ENCODE data around the gene ATP5MC2.

The ATP5MC2 gene

GRCh38 chr12:53714004-53714403, 38.1 kb upstream of the ATP5MC2 start:
- H3K27me3 ChIP-seq (ENCODE audit: insufficient read depth, low read depth, severe bottlenecking) = no peaks in the 10 kb centered on the region
- no peak for DNase-seq
- no peak overlapping the region for H3K4me3 ChIP-seq (ENCODE audit: low read depth, low read length)
- no peaks in the 10 kb centered on the region for H3K9me3 ChIP-seq (ENCODE audit: severe bottlenecking)
- TF ChIP-seq, protein P1, sequence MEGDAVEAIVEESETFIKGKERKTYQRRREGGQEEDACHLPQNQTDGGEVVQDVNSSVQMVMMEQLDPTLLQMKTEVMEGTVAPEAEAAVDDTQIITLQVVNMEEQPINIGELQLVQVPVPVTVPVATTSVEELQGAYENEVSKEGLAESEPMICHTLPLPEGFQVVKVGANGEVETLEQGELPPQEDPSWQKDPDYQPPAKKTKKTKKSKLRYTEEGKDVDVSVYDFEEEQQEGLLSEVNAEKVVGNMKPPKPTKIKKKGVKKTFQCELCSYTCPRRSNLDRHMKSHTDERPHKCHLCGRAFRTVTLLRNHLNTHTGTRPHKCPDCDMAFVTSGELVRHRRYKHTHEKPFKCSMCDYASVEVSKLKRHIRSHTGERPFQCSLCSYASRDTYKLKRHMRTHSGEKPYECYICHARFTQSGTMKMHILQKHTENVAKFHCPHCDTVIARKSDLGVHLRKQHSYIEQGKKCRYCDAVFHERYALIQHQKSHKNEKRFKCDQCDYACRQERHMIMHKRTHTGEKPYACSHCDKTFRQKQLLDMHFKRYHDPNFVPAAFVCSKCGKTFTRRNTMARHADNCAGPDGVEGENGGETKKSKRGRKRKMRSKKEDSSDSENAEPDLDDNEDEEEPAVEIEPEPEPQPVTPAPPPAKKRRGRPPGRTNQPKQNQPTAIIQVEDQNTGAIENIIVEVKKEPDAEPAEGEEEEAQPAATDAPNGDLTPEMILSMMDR (IDR thresholded peaks at IDR 0.05; ENCODE audit: low read depth, low read length) = no peak
- H3K36me3 ChIP-seq = no peaks in the 10 kb centered on the region; the same call in 1 of the 2 replicates
- no peak overlapping the region for H3K27ac ChIP-seq

- Histone ChIP-seq H3K27ac (no peak overlapping the region), H3K36me3 (no peaks in the 10 kb centered on the region; the same call in 1 of the 2 replicates), H3K4me3 (ENCODE audit: low read depth, low read length) (no peak overlapping the region), H3K27me3 (ENCODE audit: insufficient read depth, low read depth, severe bottlenecking) (no peaks in the 10 kb centered on the region), H3K9me3 (ENCODE audit: severe bottlenecking) (no peaks in the 10 kb centered on the region)
- DNase-seq = no peak
- TF ChIP-seq, protein P1 (IDR thresholded peaks at IDR 0.05; ENCODE audit: low read depth, low read length) = no peak
Observed at GRCh38 chr12:53713516-53713915, 37.6 kb upstream of the ATP5MC2 start.

DNA sequence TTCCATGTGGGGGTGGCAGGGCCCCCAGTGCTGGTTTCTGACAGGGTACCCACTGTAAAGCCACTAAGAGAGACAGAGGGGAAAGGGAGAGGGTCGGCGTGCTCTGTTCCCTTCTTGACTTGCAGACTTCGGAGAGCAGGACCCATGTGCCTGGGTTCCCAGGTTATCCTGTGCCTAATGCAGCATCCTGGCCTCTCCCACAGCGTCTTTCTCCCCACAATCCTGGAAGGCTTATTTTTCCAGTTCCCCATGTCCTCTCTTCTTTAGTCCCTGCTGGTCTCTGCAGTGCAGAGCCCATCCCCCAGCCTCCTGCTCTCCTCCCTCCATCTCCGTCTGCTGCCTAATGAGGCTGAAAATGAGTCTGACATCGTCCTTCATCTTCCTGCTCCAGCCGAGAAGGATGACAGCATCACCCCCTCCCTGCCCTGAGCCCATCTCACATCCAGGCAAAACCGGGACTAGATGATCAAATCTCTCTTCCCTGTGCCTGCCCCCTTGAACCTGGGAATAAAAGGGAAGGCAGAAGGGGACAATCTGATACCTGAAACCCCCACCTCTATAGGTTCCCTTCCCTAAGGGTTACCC, 36.3 kb upstream of the ATP5MC2 start:
- TF ChIP-seq, protein P1 (IDR thresholded peaks at IDR 0.05; ENCODE audit: low read depth, low read length) = no peak
- H3K27me3 ChIP-seq (ENCODE audit: insufficient read depth, low read depth, severe bottlenecking) = no peaks in the 10 kb centered on the region
- no peaks in the 10 kb centered on the region for H3K9me3 ChIP-seq (ENCODE audit: severe bottlenecking)
- DNase-seq = peak; percentile 19
- no peaks in the 10 kb centered on the region; the same call in 1 of the 2 replicates for H3K36me3 ChIP-seq
- H3K4me3 ChIP-seq (ENCODE audit: low read depth, low read length) = no peak overlapping the region
- no peak overlapping the region for H3K27ac ChIP-seq

DNA sequence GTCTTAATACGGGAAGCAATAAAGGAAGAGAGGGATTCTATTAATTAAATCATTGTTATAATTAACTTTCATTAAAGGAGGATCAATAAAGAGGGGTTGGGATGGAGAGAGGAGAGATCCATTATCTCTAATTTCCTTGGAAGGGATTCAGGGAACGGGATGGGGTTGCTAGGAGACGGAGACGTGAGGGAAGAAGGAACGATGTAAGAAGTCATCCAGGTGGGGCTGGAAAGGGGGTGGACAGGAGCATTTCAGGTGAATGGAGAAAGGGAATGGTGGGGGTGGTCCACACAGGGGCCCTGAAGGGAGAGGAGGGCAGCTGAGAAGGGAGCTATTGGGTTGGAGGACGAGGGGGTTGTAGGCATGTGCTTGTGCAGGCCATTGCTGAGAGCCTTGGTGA, 34.2 kb upstream of the ATP5MC2 start:
- H3K27me3 ChIP-seq (ENCODE audit: insufficient read depth, low read depth, severe bottlenecking) = no peaks in the 10 kb centered on the region
- H3K4me3 ChIP-seq (ENCODE audit: low read depth, low read length) = no peak overlapping the region
- H3K27ac ChIP-seq = no peak overlapping the region
- TF ChIP-seq, protein P1 (IDR thresholded peaks at IDR 0.05; ENCODE audit: low read depth, low read length) = no peak
- DNase-seq = no peak
- H3K9me3 ChIP-seq (ENCODE audit: severe bottlenecking) = no peaks in the 10 kb centered on the region
- no peaks in the 10 kb centered on the region for H3K36me3 ChIP-seq

DNA sequence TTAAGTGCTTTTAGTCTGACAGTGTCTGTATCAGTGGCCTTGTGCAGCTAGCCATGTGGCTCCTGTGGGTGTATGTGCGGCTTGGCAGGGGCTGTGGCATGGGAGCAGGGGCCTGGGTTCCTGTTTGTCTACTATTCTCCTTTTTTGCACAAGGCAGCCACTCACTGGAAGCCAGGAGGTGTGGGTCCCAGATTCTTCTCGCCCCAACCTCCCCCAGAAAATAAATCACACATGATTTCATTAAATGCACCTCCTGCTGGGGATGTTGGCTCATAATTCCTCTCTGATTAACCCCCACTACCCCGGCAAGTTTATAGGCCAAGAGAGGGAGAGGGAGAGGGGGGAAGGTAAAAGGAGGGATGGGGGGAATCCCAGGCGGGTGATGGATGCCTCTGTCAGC, 33.8 kb upstream of the ATP5MC2 start:
- Histone ChIP-seq H3K4me3 (ENCODE audit: low read depth, low read length) (no peak overlapping the region), H3K27ac (no peak overlapping the region), H3K9me3 (ENCODE audit: severe bottlenecking) (no peaks in the 10 kb centered on the region), H3K36me3 (no peaks in the 10 kb centered on the region), H3K27me3 (ENCODE audit: insufficient read depth, low read depth, severe bottlenecking) (no peaks in the 10 kb centered on the region)
- TF ChIP-seq, protein P1 (IDR thresholded peaks at IDR 0.05; ENCODE audit: low read depth, low read length) = no peak
- no peak for DNase-seq

DNA sequence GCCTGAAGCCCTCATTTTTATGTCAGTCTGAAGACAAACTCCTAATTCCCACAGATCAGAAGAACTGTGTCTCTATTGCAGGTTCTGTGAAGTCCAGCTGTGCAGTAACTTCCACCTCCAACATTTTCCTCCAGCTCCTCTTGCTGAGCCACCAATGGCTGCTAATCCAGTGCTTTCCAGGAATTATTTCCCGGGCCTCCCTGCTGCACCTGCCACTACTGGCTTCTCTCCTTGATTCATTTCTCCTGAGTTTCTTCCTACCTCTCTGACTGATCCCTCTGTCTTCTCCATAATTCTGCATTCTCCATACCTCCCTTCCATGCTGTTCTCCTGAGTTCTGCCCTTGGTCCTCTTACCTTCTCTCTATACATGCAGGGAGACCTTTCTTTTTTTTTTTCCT, 30.2 kb upstream of the ATP5MC2 start:
- no peak overlapping the region for H3K4me3 ChIP-seq (ENCODE audit: low read depth, low read length)
- no peak overlapping the region for H3K27ac ChIP-seq
- TF ChIP-seq, protein P1 (IDR thresholded peaks at IDR 0.05; ENCODE audit: low read depth, low read length) = no peak
- peak; percentile 36 for DNase-seq
- H3K36me3 ChIP-seq = no peaks in the 10 kb centered on the region
- H3K27me3 ChIP-seq (ENCODE audit: insufficient read depth, low read depth, severe bottlenecking) = no peaks in the 10 kb centered on the region
- no peaks in the 10 kb centered on the region for H3K9me3 ChIP-seq (ENCODE audit: severe bottlenecking)

All from WERI-Rb-1 (cell line).